Neural crest cell (in vitro differentiated cells): ENCODE data around the gene PCDHGC5. TPM values are rescaled to one million over a fixed set of nuclear protein-coding genes. Genes with fewer than 3 reads are reported as not detected.
A peak's percentile ranks its signal among the peaks of the same experiment; 100 is the strongest.

ENCODE experiments used
- DNase-seq: peaks from one replicate; pipeline ENCODE4 v3.0.0; 2021; ENCODE audit warnings: low read depth, mixed read lengths, low spot score
- H3K27ac Mint-ChIP-seq: one replicate; pipeline ENCODE4 v1.8.0; 2021; ENCODE audit warnings: mild to moderate bottlenecking, mixed read lengths; ENCODE audit not compliant: unreplicated experiment
- H3K27me3 Mint-ChIP-seq: 2 replicates; pipeline ENCODE4 v1.8.0; 2021; ENCODE audit warnings: low read depth, mild to moderate bottlenecking, mixed read lengths
- H3K36me3 Mint-ChIP-seq: 2 replicates; pipeline ENCODE4 v1.8.0; 2021; ENCODE audit warnings: low read depth, mild to moderate bottlenecking, mixed read lengths
- H3K4me1 Mint-ChIP-seq: 2 replicates; pipeline ENCODE4 v1.8.0; 2021; ENCODE audit warnings: mixed read lengths
- H3K4me3 Mint-ChIP-seq: one replicate; pipeline ENCODE4 v1.8.0; 2021; ENCODE audit warnings: mild to moderate bottlenecking, mixed read lengths
- H3K9me3 Mint-ChIP-seq: 2 replicates; pipeline ENCODE4 v1.8.0; 2021; ENCODE audit warnings: mixed read lengths
- total RNA-seq: library from RNA; stranded (reverse); gene quantifications from 2 replicates; pipeline ENCODE4 v1.2.1, GENCODE V29; 2021
- TF ChIP-seq, protein P1 (sequence below): fragments of 200-600 bp; sonication (generic); conservative IDR thresholded peaks from 2 replicates; pipeline ENCODE4 v1.5.0; 2021; ENCODE audit warnings: antibody characterized with exemption, mild to moderate bottlenecking

PCDHGC5 gene
- total RNA-seq, 1 donor from 2014 or later = 2.2 TPM

DNA sequence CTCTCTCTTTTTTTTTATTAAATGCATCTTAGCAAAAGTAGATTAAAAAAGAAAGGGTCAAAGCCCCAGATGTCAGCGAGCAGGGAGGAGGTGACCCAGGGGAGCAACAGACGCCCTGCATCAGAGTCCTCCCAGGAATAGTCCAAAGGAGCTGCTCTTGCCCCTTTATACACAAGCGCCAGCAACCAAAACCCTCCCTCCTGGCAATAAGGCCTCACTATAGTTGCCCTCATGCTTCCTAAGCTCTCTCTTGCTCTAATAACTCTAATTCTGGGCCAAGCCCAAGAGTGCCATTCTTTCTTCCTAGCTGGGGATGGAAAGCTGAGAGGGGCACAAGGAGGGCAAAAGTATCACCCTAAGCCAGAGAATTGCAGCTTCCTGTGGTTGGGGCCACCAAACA is 26.3 kb downstream of the PCDHGC5 start:
- Mint-ChIP-seq H3K36me3 (peaks cover 44% of the 10 kb centered on the region), H3K27ac (peak overlapping the region; percentile 90), H3K4me1 (peaks cover 87% of the 10 kb centered on the region), H3K4me3 (peak overlapping the region; percentile 87), H3K27me3 (no peaks in the 10 kb centered on the region), H3K9me3 (no peaks in the 10 kb centered on the region)
- TF ChIP-seq, protein P1, sequence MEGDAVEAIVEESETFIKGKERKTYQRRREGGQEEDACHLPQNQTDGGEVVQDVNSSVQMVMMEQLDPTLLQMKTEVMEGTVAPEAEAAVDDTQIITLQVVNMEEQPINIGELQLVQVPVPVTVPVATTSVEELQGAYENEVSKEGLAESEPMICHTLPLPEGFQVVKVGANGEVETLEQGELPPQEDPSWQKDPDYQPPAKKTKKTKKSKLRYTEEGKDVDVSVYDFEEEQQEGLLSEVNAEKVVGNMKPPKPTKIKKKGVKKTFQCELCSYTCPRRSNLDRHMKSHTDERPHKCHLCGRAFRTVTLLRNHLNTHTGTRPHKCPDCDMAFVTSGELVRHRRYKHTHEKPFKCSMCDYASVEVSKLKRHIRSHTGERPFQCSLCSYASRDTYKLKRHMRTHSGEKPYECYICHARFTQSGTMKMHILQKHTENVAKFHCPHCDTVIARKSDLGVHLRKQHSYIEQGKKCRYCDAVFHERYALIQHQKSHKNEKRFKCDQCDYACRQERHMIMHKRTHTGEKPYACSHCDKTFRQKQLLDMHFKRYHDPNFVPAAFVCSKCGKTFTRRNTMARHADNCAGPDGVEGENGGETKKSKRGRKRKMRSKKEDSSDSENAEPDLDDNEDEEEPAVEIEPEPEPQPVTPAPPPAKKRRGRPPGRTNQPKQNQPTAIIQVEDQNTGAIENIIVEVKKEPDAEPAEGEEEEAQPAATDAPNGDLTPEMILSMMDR = no peak
- no peak for DNase-seq

GRCh38 chr5:141515946-141516671 is 27.2 kb downstream of the PCDHGC5 start:
- Mint-ChIP-seq H3K27me3 (no peaks in the 10 kb centered on the region), H3K36me3 (peaks cover 42% of the 10 kb centered on the region)
- TF ChIP-seq, protein P1 = no peak

DNA sequence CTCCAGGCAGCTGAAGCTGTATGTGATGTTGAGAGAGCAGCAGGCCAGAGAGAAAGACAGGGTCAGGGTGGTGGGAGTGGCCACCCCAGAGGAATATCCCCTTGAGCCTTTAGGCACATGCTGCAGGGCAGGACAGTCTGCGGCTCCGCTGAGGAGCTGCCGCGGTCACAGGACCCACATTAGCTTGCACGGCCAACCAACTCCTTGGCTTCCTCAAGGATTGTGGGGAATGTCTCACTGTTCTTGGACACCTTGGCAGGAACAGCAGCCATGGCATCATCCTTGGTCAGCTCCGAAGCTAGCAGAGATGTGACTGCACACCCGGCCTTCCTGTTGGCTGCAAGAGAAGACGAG is 27.8 kb downstream of the PCDHGC5 start:
- Mint-ChIP-seq H3K4me3 (peak overlapping the region; percentile 82), H3K27ac (no peak overlapping the region), H3K36me3 (peaks cover 37% of the 10 kb centered on the region)

More at GRCh38 chr5:141515946-141516671, 27.2 kb downstream of the PCDHGC5 start:
- Mint-ChIP-seq H3K4me3 (peak overlapping the region; percentile 87), H3K27ac (no peak overlapping the region), H3K4me1 (peaks cover 91% of the 10 kb centered on the region), H3K9me3 (no peaks in the 10 kb centered on the region)
- no peak for DNase-seq

GRCh38 chr5:141517312-141517711 is 28.4 kb downstream of the PCDHGC5 start:
- Mint-ChIP-seq H3K4me3 (peak overlapping the region; percentile 82), H3K9me3 (no peaks in the 10 kb centered on the region), H3K4me1 (peaks cover 96% of the 10 kb centered on the region), H3K27me3 (no peaks in the 10 kb centered on the region), H3K36me3 (peaks cover 34% of the 10 kb centered on the region), H3K27ac (no peak overlapping the region)
- TF ChIP-seq, protein P1 = no peak
- no peak for DNase-seq

More for the DNA sequence above, 27.8 kb downstream of the PCDHGC5 start:
- DNase-seq = no peak
- peaks cover 93% of the 10 kb centered on the region for H3K4me1 Mint-ChIP-seq
- H3K9me3 Mint-ChIP-seq = no peaks in the 10 kb centered on the region
- TF ChIP-seq, protein P1 = no peak
- H3K27me3 Mint-ChIP-seq = no peaks in the 10 kb centered on the region

DNA sequence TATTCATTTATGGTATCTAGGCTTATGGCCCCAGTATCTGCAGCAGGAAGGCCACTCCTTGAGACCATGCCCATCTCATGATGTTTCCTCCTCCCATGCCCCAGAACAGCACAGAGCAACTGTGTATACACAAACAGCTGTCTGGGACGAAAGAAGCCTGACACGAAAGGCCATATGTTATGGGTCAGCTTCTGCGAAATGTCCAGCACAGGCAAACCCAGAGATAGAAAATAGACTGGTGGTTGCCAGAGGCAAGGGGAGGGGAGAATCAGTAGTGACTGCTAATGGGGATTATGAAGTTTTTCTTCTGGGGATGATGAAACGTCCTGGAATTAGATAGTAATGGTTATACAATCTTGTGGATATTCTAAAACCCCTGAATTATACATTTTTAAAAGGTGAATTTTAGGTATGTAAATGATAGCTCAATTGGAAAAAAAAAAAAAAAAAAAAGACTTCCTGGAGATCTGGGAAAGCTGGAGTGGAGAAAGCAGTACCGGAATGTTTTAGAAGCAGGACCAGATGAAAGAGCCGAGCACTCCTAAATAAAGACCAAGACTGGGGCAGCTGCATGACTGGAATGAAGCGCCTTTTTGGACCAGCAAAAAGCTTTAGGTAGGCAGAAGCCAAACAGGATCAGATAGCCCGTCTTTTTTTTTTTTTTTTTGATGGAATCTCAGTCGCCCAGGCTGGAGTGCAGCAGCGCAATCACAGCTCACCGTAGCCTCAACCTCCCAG is 29.2 kb downstream of the PCDHGC5 start:
- Mint-ChIP-seq H3K4me1 (peaks cover 96% of the 10 kb centered on the region), H3K36me3 (peaks cover 31% of the 10 kb centered on the region), H3K27ac (peak overlapping the region; percentile 59), H3K4me3 (peak overlapping the region; percentile 82), H3K9me3 (no peaks in the 10 kb centered on the region), H3K27me3 (no peaks in the 10 kb centered on the region)
- no peak for DNase-seq
- TF ChIP-seq, protein P1 = no peak
